ENCODE data around the gene SEZ6L.

The SEZ6L gene

DNA sequence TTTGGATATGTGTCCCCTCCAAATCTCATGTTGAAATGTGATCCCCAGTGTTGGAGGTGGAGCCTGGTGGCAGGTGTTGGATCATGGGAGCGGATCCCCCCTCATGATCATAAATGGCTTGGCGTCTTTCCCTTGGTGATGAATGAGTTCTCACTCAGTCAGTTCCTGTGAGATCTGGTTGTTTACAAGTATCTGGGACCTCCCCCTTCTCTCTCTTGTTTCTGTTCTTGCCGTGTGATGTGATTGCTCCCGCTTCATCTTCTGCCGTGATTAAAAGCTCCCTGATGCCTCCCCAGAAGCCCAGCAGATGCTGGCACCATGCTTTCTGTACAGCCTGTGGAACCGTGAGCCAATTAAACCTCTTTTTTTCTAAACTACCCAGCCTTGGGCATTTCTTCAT is 102.2 kb downstream of the SEZ6L start:
- peaks cover 5% of the 10 kb centered on the region for H3K27me3 ChIP-seq
- H3K4me3 ChIP-seq (ENCODE audit: low read depth in 1 of 2, low read length in 1 of 2): no peak overlapping the region
- H3K36me3 ChIP-seq: no peaks in the 10 kb centered on the region
- H3K4me1 ChIP-seq (ENCODE audit: control insufficient read depth in 1 of 2, insufficient read depth in 1 of 2, low read depth in 1 of 2, low read length in 1 of 2): no peaks in the 10 kb centered on the region
- TF ChIP-seq CTCF (IDR thresholded peaks at IDR 0.05): no peak
- no peaks in the 10 kb centered on the region for H3K9me3 ChIP-seq
- no peak overlapping the region for H3K27ac ChIP-seq

- TF ChIP-seq CTCF (IDR thresholded peaks at IDR 0.05): no peak
- Histone ChIP-seq H3K36me3 (no peaks in the 10 kb centered on the region), H3K4me3 (ENCODE audit: low read depth in 1 of 2, low read length in 1 of 2) (no peak overlapping the region)
Measured at GRCh38 chr22:26273011-26273675, 103.9 kb downstream of the SEZ6L start.

DNA sequence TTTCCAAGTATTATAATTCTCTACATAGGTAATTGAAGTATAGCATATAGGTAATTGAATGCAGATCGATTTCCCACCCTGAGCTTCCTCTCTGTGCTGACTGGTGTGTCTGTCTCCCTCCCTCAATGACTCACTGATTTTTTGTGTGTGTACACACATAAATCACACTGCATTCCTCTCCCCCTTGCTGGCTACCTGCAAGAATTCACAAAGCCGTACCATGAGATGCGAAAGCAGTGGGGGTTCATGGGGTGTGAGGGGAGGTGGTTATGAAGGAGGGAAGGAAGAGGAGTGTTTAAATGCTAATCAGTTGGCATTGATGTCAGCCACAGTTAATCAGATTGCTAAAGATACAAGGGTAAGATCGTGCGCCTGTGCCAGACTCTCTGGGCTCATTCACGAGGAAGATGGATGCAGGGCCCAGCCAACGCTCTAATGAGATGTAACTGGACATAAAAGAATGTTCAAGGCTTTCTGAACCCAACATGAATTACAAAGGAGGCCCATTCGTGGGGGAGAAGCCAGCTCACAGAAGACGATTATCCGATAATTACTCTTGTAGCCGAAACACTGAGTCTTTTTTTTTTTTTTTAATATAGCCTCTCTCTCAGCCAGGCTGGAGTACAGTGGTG is 107.4 kb downstream of the SEZ6L start:
- H3K9me3 ChIP-seq: no peaks in the 10 kb centered on the region
- no peak for TF ChIP-seq CTCF (IDR thresholded peaks at IDR 0.05)
- no peak overlapping the region for H3K4me3 ChIP-seq (ENCODE audit: low read depth in 1 of 2, low read length in 1 of 2)
- no peaks in the 10 kb centered on the region for H3K4me1 ChIP-seq (ENCODE audit: control insufficient read depth in 1 of 2, insufficient read depth in 1 of 2, low read depth in 1 of 2, low read length in 1 of 2)
- H3K27me3 ChIP-seq: peaks cover 5% of the 10 kb centered on the region
- H3K27ac ChIP-seq: no peak overlapping the region
- H3K36me3 ChIP-seq: no peaks in the 10 kb centered on the region

More at GRCh38 chr22:26273011-26273675, 103.9 kb downstream of the SEZ6L start:
- no peak overlapping the region for H3K27ac ChIP-seq
- no peaks in the 10 kb centered on the region for H3K4me1 ChIP-seq (ENCODE audit: control insufficient read depth in 1 of 2, insufficient read depth in 1 of 2, low read depth in 1 of 2, low read length in 1 of 2)
- H3K9me3 ChIP-seq: no peaks in the 10 kb centered on the region
- peaks cover 10% of the 10 kb centered on the region for H3K27me3 ChIP-seq

- H3K9me3 ChIP-seq: no peaks in the 10 kb centered on the region
- H3K4me3 ChIP-seq (ENCODE audit: low read depth in 1 of 2, low read length in 1 of 2): no peak overlapping the region
- H3K4me1 ChIP-seq (ENCODE audit: control insufficient read depth in 1 of 2, insufficient read depth in 1 of 2, low read depth in 1 of 2, low read length in 1 of 2): no peaks in the 10 kb centered on the region
- TF ChIP-seq CTCF (IDR thresholded peaks at IDR 0.05): no peak
- no peaks in the 10 kb centered on the region for H3K36me3 ChIP-seq
- H3K27ac ChIP-seq: no peak overlapping the region
- peaks cover 5% of the 10 kb centered on the region for H3K27me3 ChIP-seq
Measured at GRCh38 chr22:26281941-26282340, 112.7 kb downstream of the SEZ6L start.

DNA sequence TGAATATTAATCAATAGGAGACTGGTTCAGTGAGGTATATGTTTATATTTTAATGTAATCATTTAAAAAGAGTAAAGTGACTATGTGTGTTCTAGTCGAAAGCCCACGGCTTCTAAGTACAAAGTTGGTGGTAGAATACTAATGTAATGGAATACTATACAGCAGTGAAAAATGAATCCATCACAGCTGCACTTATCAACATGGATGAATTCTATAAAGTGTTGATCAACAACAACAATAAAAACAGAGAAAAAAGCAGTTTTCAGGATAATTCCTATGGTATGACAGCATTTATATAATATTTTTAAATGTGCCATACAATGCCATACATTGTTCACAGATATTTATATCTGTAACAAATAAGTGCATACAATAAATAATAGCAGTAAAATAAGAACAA is 114.1 kb downstream of the SEZ6L start:
- TF ChIP-seq CTCF (IDR thresholded peaks at IDR 0.05): no peak
- Histone ChIP-seq H3K27ac (no peak overlapping the region), H3K9me3 (no peaks in the 10 kb centered on the region), H3K36me3 (no peaks in the 10 kb centered on the region), H3K27me3 (peaks cover 5% of the 10 kb centered on the region), H3K4me1 (ENCODE audit: control insufficient read depth in 1 of 2, insufficient read depth in 1 of 2, low read depth in 1 of 2, low read length in 1 of 2) (no peaks in the 10 kb centered on the region), H3K4me3 (ENCODE audit: low read depth in 1 of 2, low read length in 1 of 2) (no peak overlapping the region)

All from neutrophil (primary cell).